ENCODE results near the gene NPAS2.

Gene NPAS2

DNA sequence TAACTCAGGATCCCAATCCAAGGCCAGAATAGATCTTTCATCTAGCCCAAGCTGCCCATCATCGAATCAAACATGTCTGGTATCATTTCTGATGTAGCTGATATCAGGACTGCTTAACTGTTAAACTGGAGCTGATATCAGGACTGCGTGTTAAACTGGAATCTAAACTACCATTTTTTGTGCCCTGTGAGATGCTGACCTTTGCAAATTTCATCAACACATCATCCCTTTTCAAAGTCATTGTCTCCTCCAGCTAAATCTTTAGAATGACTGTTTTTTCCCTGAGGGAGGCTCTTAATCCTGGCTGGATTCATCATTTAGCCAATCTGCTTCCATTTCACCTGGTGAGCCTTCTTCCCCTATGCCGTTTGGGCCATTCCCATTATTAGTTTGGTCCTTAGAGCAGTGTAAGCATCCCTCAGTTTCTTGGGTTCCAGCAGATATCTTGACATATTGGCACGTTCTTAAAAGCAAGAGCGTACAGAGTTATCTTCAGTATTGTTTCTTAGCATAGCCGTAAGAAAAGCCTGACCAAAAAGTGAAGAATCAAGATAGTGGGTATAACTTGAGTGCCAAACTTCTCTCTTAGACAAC is 194.4 kb downstream of the NPAS2 start:
- no peak for DNase-seq (ENCODE audit: low read depth)

DNA sequence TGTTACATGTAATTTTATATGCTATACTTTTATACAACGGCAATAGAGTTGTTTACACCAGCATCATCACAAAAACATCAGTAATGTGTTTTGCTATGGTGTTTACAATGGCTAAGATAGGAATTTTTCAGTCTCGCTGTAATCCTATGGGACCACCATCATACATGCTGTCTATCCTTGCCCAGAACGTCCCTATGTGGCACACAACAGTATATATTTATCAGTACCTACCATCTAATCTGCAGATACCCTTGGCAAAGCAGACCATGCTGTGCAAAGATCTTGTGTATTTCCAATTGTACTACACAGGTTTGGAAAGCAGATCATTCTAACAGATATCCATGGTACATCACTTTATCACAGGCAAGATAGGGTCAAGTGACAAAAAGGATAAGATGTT is 197.4 kb downstream of the NPAS2 start:
- no peak for DNase-seq (ENCODE audit: low read depth)

DNA sequence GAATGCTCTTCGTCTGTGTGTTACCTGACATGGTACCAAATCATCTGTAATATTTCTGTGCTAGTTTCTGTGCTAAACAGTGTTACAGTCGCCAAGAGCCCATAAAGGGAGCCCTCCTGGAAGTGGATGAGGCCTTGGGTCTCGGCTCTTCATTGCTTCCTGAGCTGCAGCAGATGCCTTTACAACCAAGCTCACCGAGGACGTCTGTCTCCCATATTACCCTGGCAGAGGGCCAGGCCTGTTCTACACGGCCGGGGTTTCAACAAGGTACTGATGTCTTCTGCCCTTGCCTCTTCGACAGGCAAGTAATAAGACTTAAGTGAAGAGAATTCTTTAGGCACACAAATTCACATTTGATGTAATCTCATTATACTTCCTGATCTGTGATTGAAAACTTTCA is 199.0 kb downstream of the NPAS2 start:
- DNase-seq (ENCODE audit: low read depth), result no peak

DNA sequence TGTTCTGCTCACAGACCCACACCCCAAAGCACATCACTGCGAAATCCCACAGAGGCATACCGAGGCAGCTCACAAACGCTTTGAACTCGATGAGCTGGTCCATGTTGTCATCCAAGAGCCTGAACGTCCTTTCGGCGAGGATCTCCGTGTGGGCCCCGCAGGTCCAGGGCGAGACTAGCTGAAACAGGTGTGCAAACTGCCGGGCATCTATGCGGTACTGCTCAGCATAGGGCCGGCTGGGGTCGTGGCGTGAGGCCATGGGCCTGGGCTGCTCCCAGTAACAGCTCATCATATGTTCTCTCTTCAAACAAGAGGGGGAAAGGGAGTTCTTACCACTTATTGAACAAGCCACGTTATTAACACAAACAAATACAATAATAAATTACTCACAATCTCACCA is 202.3 kb downstream of the NPAS2 start:
- no peak for DNase-seq (ENCODE audit: low read depth)

DNA sequence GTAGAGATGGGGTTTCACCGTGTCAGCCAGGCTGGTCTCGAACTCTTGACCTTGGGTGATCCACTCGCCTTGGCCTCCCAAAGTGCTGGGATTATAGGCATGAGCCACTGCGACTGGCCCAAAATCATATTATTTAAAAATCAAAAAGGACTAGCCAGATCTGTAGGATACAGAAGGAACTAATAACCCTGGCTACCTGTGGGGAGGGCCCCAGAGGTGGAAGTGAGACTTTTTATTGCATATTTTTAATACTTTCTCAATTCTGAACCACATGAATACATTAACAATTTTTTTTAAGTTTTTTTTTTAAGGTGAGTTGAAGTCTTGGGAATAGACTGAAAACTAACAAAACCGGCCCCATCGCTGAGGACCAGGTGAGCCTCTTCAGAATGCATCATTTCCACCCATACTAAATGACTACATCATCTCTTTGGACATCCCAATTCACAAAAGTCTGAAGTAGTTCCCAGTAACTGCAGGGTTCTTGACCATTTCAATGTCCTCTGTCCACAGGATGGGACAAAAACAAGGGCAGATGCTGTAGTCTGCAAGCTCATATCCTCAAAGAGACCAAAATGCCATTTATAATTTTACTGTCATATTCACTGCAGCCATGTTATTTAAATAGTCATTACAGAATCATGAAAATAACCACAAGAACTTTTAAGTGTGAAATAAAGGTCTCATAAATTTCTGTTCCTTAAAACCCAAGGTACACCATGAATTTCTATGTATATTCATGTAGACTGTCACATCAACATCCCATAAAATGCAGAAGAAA is 203.6 kb downstream of the NPAS2 start:
- DNase-seq (ENCODE audit: low read depth), result no peak

DNA sequence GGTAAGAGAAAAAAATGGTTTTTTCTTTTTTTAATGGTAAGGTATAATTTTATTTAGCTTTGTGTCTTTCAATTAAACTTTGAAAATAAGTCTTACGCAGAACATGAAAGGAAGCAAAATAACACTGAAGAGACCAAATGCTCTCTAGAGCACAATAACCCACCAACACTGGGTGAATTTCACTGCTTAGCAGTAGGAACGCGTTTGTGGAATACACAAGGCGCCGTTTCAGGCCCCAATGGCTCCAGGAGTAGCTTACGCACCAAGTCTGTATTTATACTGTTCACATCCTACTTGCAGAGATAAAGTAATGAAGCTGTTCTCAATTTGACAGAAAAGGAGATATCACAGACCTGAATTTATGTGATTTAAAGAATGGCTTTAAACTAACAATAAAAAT is 205.6 kb downstream of the NPAS2 start:
- DNase-seq (ENCODE audit: low read depth), result no peak

DNA sequence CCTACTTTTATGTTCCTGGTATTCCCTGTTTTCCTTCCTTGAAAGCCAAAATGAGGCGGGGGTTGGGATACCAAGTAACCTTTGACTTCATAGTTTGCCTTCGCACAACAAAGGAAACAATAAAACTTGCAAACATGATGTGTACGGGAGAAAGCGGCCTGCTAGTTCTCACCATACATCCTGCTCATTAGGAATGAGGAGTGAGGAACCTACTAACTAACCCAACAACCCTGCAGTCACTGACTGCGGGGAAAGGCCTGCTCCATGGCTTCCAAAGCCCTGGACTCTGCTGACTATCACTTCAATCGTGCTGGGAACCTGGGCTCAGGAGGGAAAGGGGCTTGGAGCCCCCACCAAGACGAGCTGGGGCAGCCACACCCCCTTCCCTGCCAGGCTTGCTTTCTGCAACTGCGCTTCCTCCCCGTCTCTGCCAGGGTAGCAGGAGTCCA is 206.3 kb downstream of the NPAS2 start:
- no peak for DNase-seq (ENCODE audit: low read depth)

DNA sequence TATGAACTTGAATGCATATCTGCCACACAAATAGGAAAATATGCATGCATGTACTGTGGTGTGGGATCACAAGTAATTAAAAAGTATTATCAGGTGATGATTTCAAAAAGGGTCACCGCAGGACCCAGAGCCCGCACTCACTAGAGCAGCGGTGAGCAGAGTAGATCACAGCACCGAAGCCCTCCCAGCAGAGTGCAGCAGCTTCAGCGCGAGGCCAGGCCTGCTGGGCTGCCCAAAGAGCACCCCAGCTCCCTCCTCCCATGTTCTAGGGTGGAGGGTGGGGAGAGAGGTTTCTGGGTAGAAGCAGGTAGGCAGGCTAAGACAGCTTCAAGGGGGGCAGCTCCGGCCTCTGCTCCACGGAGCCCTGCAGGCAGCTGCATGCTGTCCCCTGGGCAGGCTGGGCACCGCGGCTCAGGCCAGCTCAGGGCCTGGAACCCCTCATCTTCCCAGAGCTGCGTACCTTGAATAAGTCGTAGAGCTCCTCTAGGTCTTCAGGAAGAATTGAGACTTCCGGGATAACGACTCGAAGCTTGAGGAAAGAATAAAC is 207.1 kb downstream of the NPAS2 start:
- no peak for DNase-seq (ENCODE audit: low read depth)

DNA sequence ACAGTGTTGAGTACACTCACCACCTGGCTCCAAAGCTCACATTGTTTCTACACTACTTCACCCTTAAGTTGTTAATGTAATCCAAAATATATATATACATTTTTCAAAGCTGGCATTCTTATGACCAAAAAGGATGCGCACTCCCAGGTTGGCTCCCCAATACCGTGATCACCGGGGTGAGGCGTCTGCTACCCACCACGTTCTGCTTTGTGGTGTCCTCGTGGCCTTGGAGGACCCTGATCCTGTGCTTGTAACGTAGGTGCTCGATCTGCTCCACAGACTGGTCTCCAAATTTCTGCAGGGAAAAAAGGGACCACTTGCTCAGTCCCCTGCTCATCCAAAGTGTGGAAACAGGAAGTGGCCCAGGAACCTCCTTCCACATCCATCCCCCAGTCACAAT is 207.9 kb downstream of the NPAS2 start:
- DNase-seq (ENCODE audit: low read depth), result no peak

DNA sequence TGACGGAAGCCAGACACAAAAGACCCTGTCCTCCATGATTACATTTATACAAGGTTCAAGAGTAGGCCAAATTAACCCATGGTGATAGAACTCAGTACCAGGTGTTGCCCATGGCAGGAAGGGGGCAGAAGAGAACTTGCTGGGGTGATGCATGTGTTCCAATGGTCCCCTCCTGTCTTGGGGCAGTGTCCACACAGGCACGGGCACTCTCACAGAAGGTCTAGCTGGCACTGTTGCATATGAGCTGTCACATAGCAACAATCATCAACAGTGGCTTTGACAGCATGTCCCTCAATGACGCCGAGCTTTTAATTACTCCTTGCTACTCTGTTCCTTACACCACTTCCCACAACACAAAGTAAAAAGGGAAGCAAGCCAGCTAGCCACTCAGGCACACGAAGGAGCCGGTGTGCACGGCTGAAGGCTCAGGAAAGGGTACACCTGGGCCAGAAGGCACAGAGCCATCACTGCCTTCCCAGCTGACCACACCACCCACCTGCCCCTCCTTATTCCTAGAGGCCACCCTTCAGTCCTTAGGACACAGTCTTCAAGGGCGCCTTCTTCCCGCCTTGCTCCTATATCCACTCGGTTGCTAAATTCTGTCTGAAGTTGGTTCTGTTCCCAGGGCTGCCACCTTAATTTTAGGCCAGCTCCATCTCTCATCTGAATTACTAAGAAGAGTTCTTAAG is 211.1 kb downstream of the NPAS2 start:
- no peak for DNase-seq (ENCODE audit: low read depth)

DNA sequence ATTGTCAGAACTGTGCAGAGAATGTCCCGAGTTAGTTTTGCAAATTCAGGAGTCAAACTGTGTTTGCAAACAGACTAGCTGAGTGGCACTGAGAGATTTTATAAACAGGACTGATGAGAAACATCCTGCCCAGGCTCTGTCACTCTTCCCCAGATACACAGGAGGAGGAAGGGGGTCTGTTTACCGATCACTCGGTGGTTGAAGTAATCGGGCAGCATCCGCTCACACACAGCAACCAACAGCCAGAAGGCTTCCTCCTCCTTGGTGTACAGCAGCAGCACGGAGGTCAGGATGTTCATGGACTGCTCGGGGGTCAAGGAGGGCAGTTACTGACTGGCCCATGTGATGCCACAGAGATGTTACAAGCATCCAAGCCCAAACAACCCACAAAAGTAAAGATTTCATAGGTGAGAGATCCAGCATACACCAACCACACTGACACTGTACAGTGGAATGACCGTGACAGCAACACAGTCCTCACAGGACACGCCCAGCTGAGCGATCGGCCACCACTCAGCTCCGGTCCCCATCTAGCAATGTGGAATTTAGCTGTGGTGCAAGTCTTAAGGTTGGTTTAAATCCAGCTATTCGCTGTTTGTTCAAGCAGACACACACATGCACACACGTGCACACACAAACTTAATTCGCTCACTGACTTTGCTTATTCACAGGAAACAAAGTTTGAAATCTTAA is 212.3 kb downstream of the NPAS2 start:
- DNase-seq (ENCODE audit: low read depth), result no peak

DNA sequence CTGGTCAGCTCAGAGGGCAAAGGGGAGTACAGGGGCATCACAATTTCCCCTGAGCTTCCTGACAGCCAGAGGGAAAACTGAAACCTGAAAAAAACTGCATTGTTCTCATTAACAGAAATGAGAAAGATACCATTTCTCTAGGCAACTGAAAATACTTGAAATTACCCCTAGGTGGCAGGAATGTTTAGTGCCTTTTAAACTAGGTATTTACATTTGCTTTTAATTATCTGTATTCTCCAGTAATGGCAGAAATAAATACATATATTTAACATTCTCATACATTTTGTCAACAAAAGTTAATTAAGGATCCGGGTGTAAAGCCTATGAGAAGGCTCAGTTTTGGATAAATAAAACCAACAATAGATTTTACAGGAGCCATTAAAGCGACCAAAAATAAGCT is 216.6 kb downstream of the NPAS2 start:
- no peak for DNase-seq (ENCODE audit: low read depth)

DNA sequence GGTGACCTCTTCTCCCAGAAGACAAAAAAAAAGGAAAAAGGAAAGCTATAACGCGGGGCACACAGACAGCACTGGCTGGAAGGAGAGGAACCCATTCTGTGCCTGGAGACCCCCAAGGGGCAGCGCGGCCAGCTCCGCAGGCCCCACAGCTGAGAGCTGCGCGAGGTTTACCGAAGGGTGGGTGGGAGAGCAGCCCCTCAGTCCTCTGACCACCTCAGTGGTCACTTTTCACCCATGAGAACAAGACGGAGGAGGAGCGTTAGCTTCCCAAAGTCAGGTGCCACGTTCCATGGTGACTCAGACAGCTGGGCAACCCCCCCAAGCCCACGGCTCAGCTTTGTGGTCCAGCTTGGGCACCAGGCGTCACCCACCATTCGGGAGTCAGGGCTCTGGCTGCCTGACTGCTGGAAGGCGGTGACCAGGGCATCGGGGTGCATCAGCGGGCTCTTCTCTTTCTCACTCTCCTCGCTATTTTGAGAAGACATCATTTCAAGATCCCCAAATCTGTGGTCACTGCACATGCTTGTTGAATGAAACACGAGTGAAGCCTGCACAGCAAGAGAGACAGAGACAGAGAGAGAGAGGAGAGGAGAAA is 217.3 kb downstream of the NPAS2 start:
- no peak for DNase-seq (ENCODE audit: low read depth)

DNA sequence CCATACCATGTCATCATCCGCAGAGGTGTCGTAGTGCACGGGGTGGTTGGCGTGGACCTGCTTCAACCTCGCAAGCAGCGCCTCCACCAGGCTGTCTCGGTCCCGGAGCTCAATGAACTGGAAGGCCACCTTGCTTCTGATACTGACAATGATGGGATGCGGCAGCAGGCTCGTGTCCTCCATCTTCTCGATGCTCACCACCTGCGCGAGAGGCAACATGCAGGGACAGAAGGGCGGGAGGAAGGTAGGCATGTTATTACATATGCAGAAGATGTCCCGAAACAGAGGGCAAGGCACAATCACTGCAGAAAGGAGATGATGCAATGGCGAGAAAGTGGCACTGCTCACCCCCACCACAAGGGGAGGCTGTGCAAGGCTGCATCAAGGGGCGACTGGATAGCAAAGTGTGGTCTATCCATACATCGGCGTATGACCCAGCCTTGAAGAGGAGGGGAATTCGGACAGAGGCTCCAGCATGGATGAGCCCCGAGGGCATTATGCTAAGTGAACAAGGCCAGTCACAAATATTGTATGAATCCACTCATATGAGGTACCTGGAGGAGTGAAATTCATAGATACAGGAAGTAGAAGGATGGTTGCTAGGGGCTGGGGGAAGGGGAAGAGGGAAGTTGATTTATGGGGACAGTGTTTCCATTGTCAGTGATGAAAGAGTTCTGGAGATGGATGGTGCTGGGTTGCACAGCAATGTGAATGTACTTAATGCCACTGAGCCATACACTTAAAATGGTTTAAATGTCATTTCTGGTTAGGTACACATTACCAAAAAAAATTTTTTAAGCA is 218.7 kb downstream of the NPAS2 start:
- DNase-seq (ENCODE audit: low read depth), result no peak

DNA sequence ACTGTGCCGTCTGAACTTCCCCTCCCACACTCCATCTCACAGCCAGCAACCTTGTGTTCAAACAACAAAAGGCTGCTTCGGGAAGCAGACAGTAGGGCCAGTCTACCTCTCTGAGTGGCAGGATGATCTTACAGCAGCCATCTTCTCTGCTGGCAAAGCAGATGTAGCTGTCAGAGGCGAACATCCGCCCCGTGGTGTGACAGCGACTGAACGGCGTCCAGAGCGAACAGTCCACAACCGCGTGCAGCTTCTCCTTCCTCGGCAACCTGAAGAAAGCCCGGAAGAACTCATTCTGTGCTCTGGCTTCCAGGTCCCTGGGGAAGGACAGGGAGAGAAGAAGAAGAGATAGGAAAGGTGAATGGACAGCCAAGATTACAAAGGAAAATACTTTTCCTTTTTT is 220.1 kb downstream of the NPAS2 start:
- no peak for DNase-seq (ENCODE audit: low read depth)

DNA sequence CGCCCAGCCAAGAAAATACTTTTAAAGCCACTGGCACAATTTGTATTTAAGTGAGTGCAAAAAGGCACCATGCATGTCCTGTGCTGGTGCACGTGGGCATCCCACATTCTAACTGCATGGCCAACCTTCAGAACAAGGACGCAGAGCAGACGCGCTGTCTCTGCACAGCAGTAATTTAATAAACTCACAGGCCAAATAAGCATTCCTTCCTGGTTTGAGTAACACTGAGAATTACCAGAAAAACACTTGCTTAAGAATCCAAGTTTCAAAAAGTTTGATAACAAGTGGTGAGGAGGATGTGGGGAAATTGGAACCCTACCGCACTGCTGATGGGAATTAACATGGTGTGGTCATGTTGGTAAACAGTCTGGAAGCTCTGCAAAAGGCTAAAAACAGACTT is 220.8 kb downstream of the NPAS2 start:
- no peak for DNase-seq (ENCODE audit: low read depth)

DNA sequence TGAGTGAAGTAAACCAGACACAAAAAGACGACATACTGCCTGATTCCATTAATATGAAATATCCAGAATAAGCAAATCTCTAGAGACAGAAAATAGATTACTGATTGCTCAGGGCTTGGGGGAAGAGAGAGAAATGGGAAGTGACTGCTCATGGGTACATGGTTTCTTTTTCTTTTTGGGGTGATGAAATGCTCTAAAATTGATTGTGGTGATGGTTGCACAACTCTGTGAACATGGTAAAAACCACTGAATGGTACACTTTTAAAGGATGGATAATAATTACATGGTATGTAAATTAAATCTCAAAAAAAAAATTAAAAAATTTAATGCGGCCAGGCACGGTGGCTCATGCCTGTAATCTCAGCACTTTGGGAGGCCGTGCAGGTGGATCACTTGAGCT is 221.5 kb downstream of the NPAS2 start:
- DNase-seq (ENCODE audit: low read depth), result no peak

DNA sequence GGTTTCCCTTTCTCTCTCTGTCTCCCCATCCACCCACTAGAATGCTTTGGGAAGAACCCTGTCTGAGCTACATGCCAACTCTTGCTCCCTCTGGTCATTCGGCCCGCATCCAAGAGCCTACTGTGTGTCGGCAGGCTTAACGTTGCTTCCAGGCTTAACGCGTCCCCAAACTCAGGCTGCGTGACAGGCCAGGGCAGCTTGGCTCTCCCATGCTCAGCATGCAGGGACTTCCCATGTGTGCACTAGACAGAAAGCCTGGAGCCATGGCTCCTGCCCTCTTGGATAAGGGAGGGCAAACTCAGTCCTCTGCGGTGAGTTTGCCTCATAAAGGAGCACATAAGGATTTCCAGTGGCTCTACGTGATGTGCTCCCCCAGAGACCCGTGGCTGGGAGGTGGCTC is 225.4 kb downstream of the NPAS2 start:
- no peak for DNase-seq (ENCODE audit: low read depth)

Measured in stimulated activated CD8-positive, alpha-beta memory T cell treated with anti-CD3 and anti-CD28 coated beads, Interleukin-15, amount 100 ng/mL, for 24 hours (primary cell).